GM19240 (cell line): ENCODE data around the gene FUT3.
"Not testable (repeated sequence)": the region's sequence is repeated elsewhere in the genome, so short reads cannot be mapped to it uniquely, and the experiment has no call there.

Experiments
- DNase-seq: peaks from one replicate; pipeline ENCODE4 v3.0.0; 2011; ENCODE audit warnings: low spot score; ENCODE audit not compliant: insufficient read length

The FUT3 gene

DNA sequence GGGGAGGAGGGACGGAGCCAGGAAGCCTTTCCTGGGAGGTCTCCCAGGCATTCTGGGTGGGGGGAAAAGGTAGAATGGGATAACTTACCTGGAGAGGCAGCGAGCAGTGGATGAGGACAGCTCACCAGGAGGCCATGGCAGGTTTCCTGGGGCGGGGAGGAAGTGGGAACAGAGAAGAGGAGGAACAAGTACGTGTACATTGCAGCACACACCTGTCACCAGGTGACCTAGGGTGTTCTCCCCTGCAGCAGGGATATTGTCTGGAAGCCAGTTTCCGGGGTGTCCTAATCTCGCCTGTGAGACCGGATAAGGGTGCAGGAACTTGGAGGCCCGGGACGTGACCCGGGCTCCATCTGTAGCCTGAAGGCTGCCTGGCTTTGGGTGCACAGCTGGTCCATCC, at the start of gene FUT3:
TSS of gene FUT3 (minus strand) at position 148 of the 400 bp plus-strand sequence.
- no peak for DNase-seq

DNA sequence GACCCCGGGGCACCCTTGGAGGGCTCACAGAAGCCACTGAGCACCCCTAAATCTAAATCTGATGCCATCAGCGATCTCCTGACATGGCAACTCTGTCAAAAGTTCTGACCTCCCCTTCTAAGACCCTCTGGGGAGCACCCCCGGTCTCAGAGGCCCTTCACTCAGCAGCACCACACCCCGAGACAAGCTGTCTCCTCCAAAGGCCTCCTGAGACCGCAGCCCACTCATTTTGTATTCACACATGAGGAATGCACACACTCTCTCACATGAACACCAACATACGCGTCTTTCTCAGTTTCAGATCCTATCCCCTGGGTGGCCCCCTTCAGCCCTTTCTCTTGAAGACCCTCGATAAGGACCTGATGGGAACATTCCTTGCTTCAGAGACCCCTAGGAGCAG, 49.7 kb upstream of the FUT3 start:
- DNase-seq: no peak

DNA sequence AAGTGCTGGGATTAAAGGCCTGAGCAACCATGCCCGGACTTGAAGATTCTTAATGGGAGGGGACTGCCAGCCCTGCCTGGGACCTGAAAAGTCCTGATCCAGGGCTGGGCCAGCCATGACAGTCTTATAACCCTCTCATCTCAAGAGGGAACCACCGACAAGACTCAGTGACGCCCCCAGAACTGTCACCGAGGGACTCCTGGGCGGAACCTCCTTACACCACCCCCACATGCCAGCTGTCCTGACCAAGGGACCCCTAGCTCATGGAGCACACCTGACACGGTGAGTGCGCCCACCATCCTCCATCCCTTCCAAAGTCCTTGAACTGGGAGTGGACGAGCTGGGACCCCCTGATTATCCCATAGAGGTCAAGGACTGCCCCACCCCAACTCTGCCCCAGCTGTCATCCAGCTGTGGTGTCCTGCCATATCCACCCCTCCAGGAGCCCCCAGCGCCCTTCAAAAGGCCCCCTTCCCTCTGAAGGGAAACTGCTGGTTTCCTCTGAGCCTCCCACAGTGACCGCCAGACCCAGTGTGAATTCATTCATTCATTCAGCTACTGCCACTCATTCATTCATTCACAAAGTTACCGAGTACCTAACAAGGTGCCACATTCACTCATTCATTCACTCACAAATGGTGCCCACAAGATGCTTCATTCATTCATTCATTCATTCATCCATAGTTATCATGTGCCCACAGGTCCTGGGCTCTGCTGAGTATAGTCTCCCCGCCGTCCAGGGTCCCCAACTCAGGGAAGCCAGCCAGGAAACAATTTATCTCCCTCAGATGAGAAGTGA, 48.7 kb upstream of the FUT3 start:
- no peak for DNase-seq

DNA sequence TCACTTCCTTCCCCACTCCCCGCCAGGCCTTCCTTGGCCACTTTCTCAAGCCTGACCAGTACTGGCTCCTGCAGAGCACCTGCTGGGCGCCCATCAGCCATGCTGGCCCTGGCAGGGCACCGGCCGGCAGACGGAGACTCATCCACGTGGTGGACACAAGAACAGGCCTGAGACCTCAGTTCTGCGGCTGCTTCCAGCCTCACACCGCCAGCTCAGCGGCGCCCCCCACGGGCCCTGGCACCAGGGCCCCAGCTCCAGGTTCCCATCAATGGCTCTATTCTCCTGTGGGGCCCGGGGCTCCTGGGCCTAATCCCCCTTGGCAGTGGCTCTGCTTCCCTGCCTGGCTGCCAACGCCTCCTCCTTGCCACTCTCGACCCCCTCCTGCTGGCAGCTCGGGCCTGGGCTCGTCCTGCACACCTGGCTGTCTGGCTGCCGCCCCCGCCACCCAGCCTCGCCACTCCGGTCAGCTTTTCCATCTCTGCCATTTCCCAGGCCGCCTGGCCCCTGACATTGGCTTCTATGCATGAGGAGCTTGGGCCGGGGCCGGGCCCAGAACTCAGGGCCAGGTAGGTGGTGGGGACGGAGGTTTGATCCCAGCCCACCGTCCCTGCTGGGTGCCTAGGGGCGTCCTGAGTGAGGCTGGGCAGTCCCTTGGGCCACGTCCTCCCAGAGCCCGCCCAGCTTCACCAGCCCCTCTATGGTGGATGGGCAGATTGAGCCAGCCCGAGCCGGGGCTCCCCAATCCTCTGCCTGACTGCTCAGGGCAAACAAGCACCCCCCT, 46.1 kb upstream of the FUT3 start:
- no peak for DNase-seq

DNA sequence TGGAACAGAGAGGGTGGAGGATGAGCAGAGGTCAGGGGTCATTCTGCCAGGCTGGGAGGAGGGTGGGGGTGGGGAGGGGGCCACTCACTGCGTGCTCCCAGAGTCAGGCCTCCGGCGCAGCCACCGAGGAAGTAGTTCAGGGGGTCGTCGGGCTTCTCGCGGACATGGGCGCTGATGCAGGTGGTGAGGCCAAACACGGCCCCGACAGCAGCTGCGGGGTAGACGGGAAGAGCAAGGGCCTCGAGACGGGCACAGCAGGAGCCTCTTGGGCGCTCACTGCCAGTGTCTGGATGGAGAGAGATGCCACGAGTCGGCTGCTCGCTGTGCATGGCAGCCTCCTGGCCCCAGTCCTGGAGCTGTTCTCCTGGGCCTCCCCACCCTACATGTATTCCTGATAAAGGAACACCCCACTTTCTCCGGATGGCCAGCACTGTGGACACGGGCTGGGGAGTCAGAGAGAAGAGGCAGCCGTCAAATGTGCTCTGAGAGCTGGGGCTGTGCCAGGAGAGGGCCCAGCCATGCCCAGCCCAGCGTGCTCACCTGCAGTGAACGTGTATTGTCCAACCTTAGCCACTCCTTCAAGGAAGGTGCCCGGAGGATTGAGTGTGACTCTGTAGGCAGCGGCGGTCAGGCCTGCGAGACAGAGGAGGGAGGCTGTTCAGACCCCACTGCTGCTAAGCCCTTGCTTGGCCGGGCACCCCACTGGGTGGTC, 45.3 kb upstream of the FUT3 start:
- DNase-seq: no peak

DNA sequence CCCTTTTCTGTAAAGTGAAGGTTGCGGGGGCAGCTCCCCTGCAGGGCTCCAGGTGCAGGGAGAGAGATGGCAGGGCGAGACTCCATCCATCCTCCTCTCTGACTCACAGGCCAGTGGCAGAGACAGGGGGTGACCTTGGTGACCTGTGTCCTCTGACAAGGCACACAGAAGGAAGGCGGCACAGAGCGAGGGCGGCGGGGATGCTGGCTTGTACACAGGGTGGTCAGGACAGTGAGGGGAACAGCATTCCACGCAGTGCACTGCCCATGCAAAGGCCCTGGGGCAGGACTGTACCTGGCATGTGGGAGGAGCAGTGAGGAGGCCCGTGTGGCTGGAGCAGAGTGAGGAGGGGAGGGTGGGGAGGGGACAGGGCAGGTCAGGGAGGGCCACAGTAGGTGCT, 44.6 kb upstream of the FUT3 start:
- no peak for DNase-seq

DNA sequence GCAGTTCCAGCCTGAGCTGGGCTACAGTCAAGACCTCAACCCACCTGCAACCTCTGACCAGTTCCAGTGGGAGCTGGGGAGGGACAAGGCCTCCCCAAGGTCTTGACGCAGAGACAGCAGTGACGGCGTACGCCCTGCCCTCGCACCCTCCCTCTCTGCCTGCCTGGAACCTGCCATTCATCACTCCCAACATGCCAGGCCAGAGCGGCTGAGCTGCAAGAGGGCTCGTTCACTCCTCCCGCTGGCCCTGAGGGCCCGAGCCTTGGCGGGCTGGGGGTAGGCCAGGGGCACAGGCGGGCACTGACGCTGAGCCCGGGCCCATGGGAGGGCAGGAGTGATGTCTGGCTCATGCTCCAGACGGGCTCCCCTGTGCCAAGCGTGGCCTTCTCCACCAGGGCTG, 44.2 kb upstream of the FUT3 start:
- no peak for DNase-seq

DNA sequence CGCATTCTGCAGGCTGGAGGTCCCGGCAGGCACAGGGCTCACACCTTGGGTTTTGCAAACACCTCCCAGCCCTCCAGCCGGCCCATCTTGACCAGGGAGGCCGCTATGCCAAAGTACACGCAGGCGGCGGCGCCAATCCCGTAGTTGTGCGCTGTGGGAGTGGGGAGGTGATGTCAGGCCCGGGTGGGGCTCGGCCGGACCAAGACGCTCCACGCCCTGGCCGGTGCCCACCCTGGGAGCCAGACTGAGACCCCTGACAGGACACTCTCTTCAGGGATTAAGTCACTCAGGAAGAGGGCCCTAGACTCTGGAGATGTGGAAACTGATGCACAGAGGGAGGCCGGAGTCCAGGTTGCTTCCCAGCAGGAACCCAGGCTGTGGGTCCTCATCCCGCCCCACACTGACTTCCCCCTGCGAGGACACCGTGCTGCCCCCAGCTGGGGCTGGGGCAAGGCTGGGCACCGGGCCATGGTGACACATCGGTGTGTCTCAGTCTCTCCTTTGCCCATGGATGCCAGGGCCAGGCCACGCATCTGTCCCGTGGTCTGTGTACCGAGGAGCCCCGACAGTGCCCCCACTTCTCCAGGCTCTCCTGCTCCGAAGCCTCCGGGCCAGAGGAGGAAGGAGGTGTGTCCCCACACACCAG, 43.6 kb upstream of the FUT3 start:
- DNase-seq: no peak

DNA sequence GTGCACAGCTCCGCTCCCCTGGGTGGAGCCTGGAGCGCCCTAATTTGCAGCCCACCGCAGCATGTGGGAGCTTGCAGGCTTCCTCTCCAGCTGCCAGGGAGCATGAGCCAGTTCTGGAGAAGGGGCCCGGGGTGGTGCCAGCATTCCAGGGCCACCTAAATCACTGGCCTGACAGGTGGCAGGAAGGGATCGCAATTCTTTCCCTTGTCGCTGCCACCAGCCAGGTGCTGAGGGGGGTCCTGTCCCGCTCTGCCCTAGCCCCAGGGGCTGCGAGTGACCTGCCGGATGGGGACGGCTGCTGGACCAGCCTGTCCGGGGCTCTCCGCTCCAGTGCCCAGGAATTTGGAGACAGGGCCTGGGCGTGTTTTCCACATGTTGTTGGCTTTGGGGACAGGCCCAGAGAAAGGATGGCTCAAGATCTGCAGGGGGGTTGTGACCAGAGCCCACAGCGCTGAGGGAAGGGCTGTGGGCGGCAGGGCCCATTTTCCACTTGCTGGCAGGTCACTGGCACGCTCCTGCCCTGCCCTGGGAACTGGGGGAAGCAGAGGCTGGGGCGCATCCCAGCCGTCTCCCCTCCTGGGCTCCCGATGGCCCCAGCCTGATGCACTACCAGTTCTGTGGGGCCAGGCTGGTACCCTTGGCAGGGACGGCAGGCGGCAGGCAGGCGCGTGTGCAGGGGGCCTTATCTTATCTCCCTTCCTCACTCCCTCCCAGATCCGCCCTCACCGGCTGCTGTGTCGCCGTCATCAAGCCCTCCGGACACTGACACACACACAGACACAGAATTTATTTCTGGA, 42.9 kb upstream of the FUT3 start:
- DNase-seq: no peak

DNA sequence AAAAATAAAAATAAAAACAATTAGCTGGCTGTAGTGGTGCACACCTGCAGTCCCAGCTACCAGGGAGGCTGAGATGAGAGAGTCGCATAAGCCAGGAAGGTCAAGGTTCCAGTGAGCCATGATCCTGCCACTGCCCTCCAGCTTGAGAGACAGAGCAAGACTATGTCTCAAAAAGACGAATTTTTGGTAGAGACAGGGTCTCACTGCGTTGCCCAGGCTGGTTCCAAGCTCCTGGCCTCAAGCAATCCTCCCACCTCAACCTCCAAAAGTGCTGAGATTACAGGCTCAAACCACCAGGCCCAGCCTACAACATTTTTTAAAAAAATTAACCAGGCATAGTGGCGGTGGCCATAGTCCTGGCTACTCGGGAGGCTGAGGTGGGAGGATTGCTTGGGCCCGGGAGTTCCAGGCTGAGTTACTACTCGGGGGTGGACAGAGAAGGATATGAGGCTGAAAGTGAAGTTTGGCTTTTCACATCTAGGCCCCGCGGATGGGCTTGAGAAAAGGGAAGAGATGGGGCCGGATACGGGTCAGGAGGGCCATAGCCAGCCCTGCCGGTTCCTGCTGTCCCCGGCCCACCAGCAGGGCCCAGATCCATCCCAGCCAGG, 42.2 kb upstream of the FUT3 start:
- no peak for DNase-seq

DNA sequence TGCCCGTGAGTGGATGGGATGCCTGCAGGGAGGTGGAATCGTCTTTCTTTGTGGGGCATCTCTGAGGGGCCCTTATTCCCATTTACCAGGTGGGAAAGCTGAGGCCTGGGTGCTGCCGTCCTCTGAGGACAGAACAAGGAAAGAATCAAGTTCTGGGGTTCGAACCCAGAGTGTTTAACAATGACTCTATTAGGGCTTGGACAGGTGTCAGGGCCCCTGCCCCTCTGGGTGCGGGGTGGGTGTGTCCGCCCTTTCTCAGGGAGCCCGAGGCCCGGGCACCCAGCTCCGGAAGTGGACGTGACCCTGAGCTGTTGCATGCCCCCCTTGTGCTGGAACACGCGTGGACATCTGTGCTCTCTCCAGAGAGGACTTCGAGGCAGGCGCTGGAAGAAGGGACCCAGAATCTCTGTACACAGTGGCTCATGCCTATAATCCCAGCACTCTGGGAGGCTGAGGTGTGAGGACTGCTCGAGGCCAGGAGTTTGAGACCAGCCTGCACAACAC, 41.6 kb upstream of the FUT3 start:
- no peak for DNase-seq

DNA sequence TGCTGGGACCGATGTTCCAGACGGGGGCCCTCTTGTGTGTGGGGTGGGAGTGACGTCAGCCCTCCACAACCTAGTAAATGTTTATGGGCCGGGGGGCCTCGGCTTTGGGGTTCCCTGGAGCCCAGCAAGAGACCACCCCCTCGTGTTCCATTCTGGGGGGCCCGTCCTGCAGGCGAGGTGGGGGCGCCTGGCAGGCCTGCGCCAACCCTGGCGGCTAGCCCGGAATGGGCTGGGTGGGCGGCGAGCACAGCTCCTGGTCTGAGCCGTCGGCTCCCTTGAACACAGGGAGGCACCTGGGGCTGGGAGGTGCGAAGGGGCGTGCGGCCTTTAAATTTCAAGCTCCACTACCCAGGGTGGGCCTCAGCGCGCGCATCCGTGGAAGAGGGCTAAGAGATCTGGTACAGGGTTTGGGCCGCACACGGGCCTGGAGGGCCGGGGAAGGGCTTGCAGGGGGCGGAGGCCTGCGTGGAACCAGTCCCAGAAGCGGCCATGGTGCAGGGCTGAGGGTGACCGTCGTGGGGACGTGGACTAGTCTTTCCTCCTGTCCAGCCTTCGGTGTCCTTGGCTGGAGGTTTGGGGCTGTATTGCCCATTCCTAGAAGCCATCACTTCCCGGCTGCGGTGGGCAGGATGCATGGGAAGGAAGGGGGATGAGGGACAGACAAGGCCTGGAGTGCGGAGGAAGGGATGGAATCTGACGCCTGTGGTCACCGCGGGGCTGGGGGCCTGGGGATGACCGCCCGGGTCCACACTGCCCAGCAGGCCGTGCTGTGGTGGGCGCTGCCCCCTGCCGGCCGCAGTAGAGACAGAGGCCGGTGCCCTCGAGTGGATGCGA, 40.9 kb upstream of the FUT3 start:
- no peak for DNase-seq

DNA sequence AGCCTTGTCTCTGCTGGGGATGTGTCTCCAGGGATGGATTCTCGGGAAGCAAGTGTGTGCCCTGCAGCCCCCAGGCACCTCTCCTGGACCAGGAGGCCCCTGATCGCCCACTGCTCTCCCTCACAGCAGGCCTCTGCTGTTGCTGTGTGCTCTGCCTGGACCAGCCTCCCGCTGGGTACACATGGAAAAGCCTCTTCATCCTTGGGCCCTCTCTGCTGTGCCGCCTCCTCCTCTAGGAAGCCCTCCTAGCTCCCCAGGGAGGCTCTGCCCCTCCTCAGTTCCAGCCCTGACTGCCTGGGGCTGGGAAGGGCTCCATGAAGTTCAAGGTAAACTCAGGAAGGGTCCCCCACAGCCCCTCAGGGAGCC, 40.3 kb upstream of the FUT3 start:
- no peak for DNase-seq

DNA sequence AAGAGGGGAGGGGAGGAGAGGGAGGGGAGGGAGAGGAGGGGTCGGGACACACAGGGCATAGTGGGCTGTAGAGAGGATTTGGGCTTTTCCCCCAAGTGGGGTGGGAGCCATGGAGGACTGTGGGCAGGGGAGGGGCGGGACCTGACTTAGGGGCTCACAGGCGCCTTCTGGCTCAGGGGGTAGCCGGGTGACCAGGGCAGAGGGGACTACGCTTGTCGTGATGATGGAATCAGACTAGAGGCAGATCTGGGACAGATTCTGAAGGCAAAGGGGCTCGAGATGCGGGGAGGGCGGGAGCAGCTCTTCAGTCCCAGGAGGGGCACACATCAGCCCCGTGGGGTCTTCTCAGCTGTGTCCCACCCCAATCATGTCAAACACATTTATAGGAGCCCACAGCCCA, 38.9 kb upstream of the FUT3 start:
- DNase-seq: no peak

DNA sequence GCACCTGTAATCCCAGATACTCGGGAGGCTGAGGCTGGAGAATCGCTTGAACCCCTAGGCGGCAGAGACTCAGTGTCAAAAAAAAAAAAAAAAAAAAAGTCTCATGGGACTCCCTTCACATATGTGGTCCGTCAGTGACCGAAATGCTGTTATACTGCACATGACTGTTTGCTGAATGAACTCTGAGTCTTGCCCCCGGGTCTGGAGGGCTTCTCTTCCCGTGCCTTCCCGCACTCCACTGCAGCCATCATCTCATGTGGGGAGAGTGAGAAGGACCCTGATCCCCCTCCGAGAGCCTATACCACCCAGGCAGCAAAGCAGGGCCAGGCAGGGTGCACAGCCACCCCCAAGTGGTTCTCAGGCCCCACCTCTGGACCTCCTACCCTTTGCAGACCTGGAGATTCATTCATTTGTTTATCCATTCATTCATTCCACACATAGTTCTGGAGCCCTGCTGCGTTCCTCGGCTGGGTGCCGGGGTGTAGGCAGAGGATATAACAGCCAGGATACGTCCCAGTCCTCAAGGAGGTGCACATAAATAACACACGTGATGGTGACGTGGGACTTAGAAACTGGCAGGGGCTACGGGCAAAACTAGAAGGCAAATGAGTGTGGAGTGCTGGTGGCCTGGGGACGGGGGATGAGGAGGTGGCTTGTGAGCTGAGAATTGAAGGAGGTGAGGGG, 38.2 kb upstream of the FUT3 start:
- DNase-seq: no peak

DNA sequence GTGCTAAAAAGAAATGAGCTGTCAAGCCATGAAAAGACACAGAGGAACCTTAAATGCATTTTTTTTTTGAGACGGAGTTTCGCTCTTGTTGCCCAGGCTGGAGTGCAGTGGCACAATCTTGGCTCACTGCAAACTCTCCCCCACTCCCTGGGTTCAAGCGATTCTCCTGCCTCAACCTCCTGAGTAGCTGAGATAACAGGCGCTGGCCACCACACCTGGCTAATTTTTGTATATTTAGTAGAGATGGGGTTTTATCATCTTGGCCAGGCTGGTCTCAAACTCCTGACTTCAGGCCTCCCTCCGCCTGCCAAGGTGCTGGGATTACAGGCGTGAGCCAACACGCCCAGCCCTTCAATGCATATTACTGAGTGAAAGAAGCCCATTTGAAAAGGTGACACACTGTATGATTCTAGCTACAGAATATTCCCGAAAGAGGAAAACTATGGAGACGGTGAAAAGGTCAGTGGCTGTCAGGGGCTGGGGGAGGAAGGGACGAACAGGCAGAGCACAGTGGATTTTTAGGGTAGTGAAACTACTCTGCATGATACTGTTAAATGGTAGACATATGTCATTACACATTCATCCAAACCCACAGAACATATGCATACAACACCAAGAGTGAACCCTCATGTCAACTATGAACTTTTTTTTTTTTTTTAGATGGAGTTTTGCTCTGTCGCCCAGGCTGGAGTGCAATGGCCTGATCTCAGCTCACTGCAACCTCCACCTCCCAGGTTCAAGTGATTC, 33.0 kb upstream of the FUT3 start:
- not testable (repeated sequence) for DNase-seq

DNA sequence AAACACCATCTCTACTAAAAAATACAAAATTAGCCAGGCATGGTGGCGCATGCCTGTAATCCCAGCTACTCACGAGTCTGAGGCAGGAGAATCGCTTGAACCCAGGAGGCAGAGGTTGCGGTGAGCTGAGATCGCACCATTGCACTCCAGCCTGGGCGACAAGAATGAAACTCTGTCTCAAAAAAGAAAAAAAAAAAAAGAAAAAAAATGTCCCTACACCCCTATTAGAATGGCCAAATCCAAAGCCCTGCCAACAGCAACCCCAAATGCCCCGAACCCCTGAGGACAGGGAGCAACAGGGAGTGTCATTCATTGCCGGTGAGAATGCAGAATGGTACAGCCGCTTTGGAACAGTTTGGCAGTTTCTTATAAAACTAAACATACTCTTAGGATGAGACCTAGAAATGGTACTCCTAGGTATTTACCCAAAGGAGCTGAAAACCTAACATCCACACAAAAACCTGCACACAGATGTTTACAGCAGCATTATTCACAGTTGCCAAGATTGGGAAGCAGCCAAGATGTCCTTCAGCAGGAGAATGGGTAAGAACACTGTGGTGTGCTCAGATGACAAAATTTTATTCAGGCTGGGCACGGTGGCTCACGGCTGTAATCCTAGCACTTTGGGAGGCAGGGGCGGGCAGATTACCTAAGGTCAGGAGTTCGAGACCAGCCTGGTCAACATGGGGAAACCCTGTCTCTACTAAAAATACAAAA, 32.1 kb upstream of the FUT3 start:
- DNase-seq: not testable (repeated sequence)
